Heart left ventricle (tissue), 13 donors: Measurements from ENCODE around the gene PIK3C2A.

Source experiments
- CTCF ChIP-seq, 12 donors: fragments of 200-600 bp; sonication (generic) in 4 of 12; IDR thresholded peaks; one replicate each; pipeline versions ENCODE4 v1.5.0 to v1.8.0; 2018 to 2022; ENCODE audit warnings: antibody characterized with exemption in 12 of 12, mild to moderate bottlenecking in 5 of 12
- POLR2A ChIP-seq, 2 donors: fragments of 450-650 bp; IDR thresholded peaks; one replicate each; pipeline ENCODE4 v1.6.1; 2017; ENCODE audit warnings: antibody characterized with exemption in 2 of 2, mild to moderate bottlenecking in 2 of 2, moderate library complexity in 2 of 2
- donor health status: ischemic (EF 13 %, LVEDD 7.1; RV severe dilation, severe dysfunction).
- donor health status: DM: no; HTN: yes; CAD: no.
- donor health status: DM: no; HTN: no; CAD: no.
- donor health status: ischemic (EF 25% LVEDD 6.9; RV normal size, moderate dysfunction).
- donor health status: ischemic (EF 25% LVEDD 5.7; RV mildly dilated, moderate dysfunction).
- donor health status: ischemic (EF 35%, LVEDD 5.7; RV mildly dilated, moderate dysfunction).
- donor health status: nonischemic (EF 11% LVEDD 7.7; RV severe dilation, severe dysfunction).
- donor health status: DM: yes; HTN: yes; CAD: no.
- donor health status: PGD.
- donor health status: ischemic (EF 29% LVEDD 5.4; RV normal size, mild dysfunction).
- donor health status: nonischemic (EF 23%, LVEDD 6.1; RV moderate dilation, normal function).

GRCh38 chr11:17244046-17244445 lies 36.3 kb upstream of the PIK3C2A start:
- TF ChIP-seq CTCF (IDR thresholded peaks at IDR 0.05) = no peak
- TF ChIP-seq POLR2A (IDR thresholded peaks at IDR 0.05) = no peak
